Body of pancreas (tissue), 4 donors: ENCODE data around the gene TMEM131L. TPM values are rescaled to one million over a fixed set of nuclear protein-coding genes. Genes with fewer than 3 reads are reported as not detected.

Experiments
- ATAC-seq: fragments of 150-250 bp; one replicate; pipeline ENCODE4 v1.9.1; 2016
- DNase-seq, 4 donors: peaks; one replicate each; pipeline ENCODE4 v3.0.0-alpha.2; 2019
- H3K27ac ChIP-seq, 4 donors: fragments of 200-600 bp; sonication (generic); 1 replicate in 3 of 4; 2 replicates in 1 of 4; pipeline versions ENCODE4 v1.5.1 to v1.6.1; 2016 to 2019; ENCODE audit warnings: mild to moderate bottlenecking in 1 of 4, mixed read lengths in 1 of 4, moderate library complexity in 1 of 4
- H3K27me3 ChIP-seq, 2 donors: fragments of 200-600 bp; sonication (generic); one replicate each; pipeline ENCODE4 v1.6.0; 2016; ENCODE audit warnings: mild to moderate bottlenecking in 1 of 2
- H3K36me3 ChIP-seq, 2 donors: fragments of 200-600 bp; sonication (generic); replicated peaks in 1 of 2; 2 replicates each; pipeline ENCODE4 v1.5.1; 2016; ENCODE audit warnings: low read depth in 2 of 2; ENCODE audit not compliant: insufficient read depth in 1 of 2
- H3K4me1 ChIP-seq: fragments of 200-600 bp; sonication (generic); one replicate; pipeline ENCODE4 v1.6.0; 2016
- H3K4me3 ChIP-seq, 2 donors: fragments of 200-600 bp; sonication (generic); 1 replicate in 1 of 2; 2 replicates in 1 of 2; pipeline ENCODE4 v1.5.1; 2016 to 2019
- H3K9me3 ChIP-seq, 3 donors: fragments of 200-600 bp; sonication (generic); 1 replicate in 2 of 3; 2 replicates in 1 of 3; pipeline ENCODE4 v1.5.1; 2016
- POLR2A ChIP-seq, 3 donors: fragments of 450-650 bp; IDR thresholded peaks; one replicate each; pipeline ENCODE4 v1.6.1; 2016; ENCODE audit warnings: antibody characterized with exemption in 3 of 3, mild to moderate bottlenecking in 2 of 3
- WGBS, 2 donors: methylation state at CpG; one replicate each; pipeline ENCODE4 v1.1.5; 2017; 5-methylcytosine and 5-hydroxymethylcytosine counted together
- intact Hi-C: fragments of 100-400 bp; cut with DNase I; formaldehyde crosslinking; loops from one replicate; pipeline ENCODE4 v1.15.1; 2023
- total RNA-seq, 2 donors: library from RNA; depleted of rRNA; stranded (reverse); fragments of >200 nt; gene quantifications; one replicate each; pipeline ENCODE4 v1.1.0, GENCODE V29; 2016
- TF ChIP-seq, protein P1 (sequence below), 7 experiments: fragments of 450-650 bp in 4 of 7; fragments of 200-600 bp in 3 of 7; sonication (generic) in 3 of 7; IDR thresholded peaks; one replicate each; pipeline ENCODE4 v1.5.1; 2016 to 2019; ENCODE audit warnings: antibody characterized with exemption in 7 of 7

The TMEM131L gene
- total RNA-seq, 2 donors from 2014 or later, result 47.1 to 63.6 TPM

DNA sequence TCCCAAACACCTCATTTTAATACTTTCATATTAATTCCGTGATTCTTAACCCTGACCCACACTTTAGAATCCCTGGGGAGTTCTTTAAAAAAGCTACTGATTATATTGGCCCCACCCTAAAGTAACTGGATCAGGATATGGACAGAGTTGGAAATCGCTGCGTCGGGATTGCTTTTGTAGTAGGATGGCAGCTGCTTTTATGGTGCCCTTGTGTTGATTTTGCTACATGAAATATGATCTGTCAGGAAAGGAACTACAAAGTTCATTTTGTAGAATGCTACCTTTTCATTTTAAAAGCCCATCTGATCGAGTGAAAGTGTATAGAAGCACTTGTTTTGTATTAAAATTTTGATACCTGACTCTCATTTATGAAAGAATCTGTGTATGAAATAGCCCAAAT, 43.6 kb downstream of the TMEM131L start:
- Histone ChIP-seq H3K4me1 (peaks cover 72% of the 10 kb centered on the region), H3K27me3 (no peaks in the 10 kb centered on the region), H3K27ac (peak overlapping the region in 2 of 4 donors; percentile 24 to 45), H3K36me3 (no peaks in the 10 kb centered on the region), H3K4me3 (no peak overlapping the region), H3K9me3 (no peaks in the 10 kb centered on the region)
- TF ChIP-seq POLR2A (IDR thresholded peaks at IDR 0.05), result no peak
- TF ChIP-seq, protein P1, sequence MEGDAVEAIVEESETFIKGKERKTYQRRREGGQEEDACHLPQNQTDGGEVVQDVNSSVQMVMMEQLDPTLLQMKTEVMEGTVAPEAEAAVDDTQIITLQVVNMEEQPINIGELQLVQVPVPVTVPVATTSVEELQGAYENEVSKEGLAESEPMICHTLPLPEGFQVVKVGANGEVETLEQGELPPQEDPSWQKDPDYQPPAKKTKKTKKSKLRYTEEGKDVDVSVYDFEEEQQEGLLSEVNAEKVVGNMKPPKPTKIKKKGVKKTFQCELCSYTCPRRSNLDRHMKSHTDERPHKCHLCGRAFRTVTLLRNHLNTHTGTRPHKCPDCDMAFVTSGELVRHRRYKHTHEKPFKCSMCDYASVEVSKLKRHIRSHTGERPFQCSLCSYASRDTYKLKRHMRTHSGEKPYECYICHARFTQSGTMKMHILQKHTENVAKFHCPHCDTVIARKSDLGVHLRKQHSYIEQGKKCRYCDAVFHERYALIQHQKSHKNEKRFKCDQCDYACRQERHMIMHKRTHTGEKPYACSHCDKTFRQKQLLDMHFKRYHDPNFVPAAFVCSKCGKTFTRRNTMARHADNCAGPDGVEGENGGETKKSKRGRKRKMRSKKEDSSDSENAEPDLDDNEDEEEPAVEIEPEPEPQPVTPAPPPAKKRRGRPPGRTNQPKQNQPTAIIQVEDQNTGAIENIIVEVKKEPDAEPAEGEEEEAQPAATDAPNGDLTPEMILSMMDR (IDR thresholded peaks at IDR 0.05), result no peak
- 18 to 19% methylated on average over 5 of the region's 5 CpGs for WGBS, 2 donors
- DNase-seq (peak in 1 of 4 donors; percentile 35), ATAC-seq (no peak)
- intact Hi-C loops, result no loop called here

DNA sequence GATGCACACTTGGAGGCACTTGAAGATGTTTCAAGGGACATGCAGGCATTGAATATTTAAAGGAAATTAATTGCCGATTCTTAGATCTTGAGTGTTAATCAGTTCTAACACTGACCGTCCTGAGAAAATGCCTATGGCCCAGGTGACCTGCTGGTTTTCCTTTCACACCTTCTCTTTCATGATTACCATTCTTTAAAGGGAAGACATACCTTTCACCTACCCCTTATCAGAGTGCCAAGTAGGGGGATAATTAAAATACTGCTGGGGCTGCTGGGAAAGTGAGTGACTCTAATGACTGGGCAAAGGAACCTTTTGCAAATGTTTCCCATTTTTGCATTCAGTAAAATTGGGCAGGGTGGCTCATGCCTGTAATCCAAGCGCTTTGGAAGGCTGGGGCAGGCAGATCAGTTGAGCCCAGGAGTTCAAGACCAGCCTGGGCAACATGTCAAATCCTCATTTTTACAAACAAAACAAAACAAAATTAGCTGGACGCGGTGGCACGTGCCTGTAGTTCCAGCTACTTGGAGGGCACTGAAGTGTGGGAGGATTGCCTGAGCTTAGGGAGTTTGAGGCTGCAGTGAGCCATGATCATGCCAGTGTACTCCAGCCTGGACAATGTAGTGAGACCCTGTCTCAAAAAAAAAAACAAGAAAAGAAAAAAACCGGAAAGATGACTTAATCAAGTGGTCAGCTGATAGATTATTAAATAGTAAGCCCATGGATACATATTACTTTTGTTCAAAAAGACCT, 44.3 kb downstream of the TMEM131L start:
- 57 to 66% methylated on average over 7 of the region's 7 CpGs for WGBS, 2 donors
- TF ChIP-seq, protein P1 (IDR thresholded peaks at IDR 0.05), result no peak
- TF ChIP-seq POLR2A (IDR thresholded peaks at IDR 0.05), result no peak
- no peak for ATAC-seq
- Histone ChIP-seq H3K4me3 (no peak overlapping the region), H3K9me3 (no peaks in the 10 kb centered on the region), H3K36me3 (no peaks in the 10 kb centered on the region), H3K4me1 (peaks cover 71% of the 10 kb centered on the region), H3K27ac (peak overlapping the region in 3 of 4 donors; percentile 29 to 45 (median 44)), H3K27me3 (no peaks in the 10 kb centered on the region)
- no peak for DNase-seq
- intact Hi-C loops, result no loop called here

DNA sequence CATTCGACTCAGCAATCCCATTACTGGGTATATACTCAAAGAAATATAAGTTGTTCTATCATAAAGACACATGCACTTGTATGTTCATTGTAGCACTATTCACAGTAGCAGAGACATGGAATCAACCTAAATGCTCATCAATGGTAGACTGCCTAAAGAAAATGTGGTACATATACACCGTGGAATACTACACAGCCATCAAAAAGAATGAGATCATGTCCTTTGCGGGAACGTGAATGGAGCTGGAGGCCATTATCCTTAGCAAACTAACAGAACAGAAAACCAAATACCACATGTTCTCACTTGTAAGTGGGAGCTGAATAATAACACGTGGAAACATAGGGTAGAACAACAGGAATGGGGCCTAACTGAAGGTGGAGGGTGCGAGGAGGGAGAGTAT, 44.9 kb downstream of the TMEM131L start:
- Histone ChIP-seq H3K36me3 (no peaks in the 10 kb centered on the region), H3K27me3 (no peaks in the 10 kb centered on the region), H3K9me3 (no peaks in the 10 kb centered on the region), H3K4me1 (peaks cover 64% of the 10 kb centered on the region), H3K27ac (no peak overlapping the region), H3K4me3 (no peak overlapping the region)
- ATAC-seq (no peak), DNase-seq (no peak)
- TF ChIP-seq POLR2A (IDR thresholded peaks at IDR 0.05), result no peak
- TF ChIP-seq, protein P1 (IDR thresholded peaks at IDR 0.05), result no peak
- 84 to 95% methylated on average over 6 of the region's 6 CpGs for WGBS, 2 donors
- intact Hi-C loops, result no loop called here

DNA sequence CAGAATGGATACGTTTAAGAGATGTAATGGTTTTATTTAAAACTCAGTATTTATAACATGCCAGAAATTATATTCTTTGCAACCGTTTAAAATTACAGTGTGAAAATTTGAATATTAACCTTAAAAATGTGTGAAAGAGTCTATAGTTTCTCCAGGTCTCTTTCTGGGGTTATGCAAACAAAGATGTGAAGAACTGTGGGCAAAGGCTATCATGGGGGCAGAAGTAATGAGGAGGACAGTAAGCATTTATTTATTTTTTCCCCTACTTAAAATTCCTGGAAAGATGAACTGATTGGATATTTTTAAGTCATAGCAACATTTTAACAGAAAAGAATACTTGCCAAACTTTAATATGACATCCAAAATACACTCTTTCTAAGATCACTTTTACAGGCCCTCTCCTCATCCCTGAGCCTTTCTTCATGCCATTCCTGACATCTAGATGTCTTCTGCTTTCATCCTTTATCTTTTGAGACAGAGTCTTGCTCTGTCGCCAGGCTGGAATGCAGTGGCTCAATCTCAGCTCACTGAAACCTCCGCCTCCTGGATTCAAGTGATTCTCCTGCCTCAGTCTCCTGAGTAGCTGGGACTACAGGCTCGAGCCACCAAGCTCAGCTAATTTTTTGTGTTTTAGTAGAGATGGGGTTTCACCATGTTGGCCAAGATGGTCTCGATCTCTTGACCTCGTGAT, 46.1 kb downstream of the TMEM131L start:
- H3K27ac ChIP-seq, result peak overlapping the region in 3 of 4 donors; percentile 28 to 59 (median 44)
- no peak for DNase-seq
- H3K4me3 ChIP-seq, result no peak overlapping the region
- no peaks in the 10 kb centered on the region for H3K36me3 ChIP-seq
- no peaks in the 10 kb centered on the region for H3K9me3 ChIP-seq
- intact Hi-C loops, result no loop called here
- H3K27me3 ChIP-seq, result no peaks in the 10 kb centered on the region
- peaks cover 62% of the 10 kb centered on the region for H3K4me1 ChIP-seq
- TF ChIP-seq POLR2A (IDR thresholded peaks at IDR 0.05), result no peak
- TF ChIP-seq, protein P1 (IDR thresholded peaks at IDR 0.05), result no peak
- 77 to 81% methylated on average over 7 of the region's 7 CpGs for WGBS, 2 donors
- ATAC-seq, result no peak
